HG02884 (cell line): ENCODE measurements around the gene CEMIP.

ENCODE experiments used
- ATAC-seq: cut with Tn5 transposase; IDR thresholded peaks from one replicate; pipeline ENCODE4 v1.9.1; 2021; ENCODE audit warnings: mild to moderate bottlenecking, moderate library complexity; ENCODE audit not compliant: unreplicated experiment

The CEMIP gene

GRCh38 chr15:80880086-80880485 is 100.9 kb downstream of the CEMIP start:
- ATAC-seq: no peak

- no peak for ATAC-seq
Measured at GRCh38 chr15:80883641-80884040, 104.5 kb downstream of the CEMIP start.

- no peak for ATAC-seq
Measured at GRCh38 chr15:80885016-80885579, 105.9 kb downstream of the CEMIP start.

GRCh38 chr15:80887148-80887547 is 108.0 kb downstream of the CEMIP start:
- ATAC-seq: no peak

- no peak for ATAC-seq
Measured at GRCh38 chr15:80888846-80889245, 109.7 kb downstream of the CEMIP start.

GRCh38 chr15:80890341-80891005 is 111.3 kb downstream of the CEMIP start:
- no peak for ATAC-seq

GRCh38 chr15:80891006-80891405 is 111.8 kb downstream of the CEMIP start:
- ATAC-seq: no peak

GRCh38 chr15:80892414-80892813 is 113.2 kb downstream of the CEMIP start:
- ATAC-seq: no peak

- no peak for ATAC-seq
Measured at GRCh38 chr15:80893777-80894176, 114.6 kb downstream of the CEMIP start.

GRCh38 chr15:80895091-80895490 is 115.9 kb downstream of the CEMIP start:
- ATAC-seq: no peak

- ATAC-seq: no peak
Measured at GRCh38 chr15:80895965-80896364, 116.8 kb downstream of the CEMIP start.

GRCh38 chr15:80898040-80898439 is 118.9 kb downstream of the CEMIP start:
- ATAC-seq: no peak

- ATAC-seq: no peak
Measured at GRCh38 chr15:80902298-80902801, 123.2 kb downstream of the CEMIP start.

GRCh38 chr15:80904998-80905397 is 125.8 kb downstream of the CEMIP start:
- no peak for ATAC-seq

GRCh38 chr15:80906159-80906766 is 127.1 kb downstream of the CEMIP start:
- ATAC-seq: no peak

GRCh38 chr15:80911821-80912220 is 132.7 kb downstream of the CEMIP start:
- no peak for ATAC-seq

GRCh38 chr15:80912673-80913072 is 133.5 kb downstream of the CEMIP start:
- no peak for ATAC-seq

- no peak for ATAC-seq
Measured at GRCh38 chr15:80913541-80913940, 134.4 kb downstream of the CEMIP start.

GRCh38 chr15:80915472-80915871 is 136.3 kb downstream of the CEMIP start:
- ATAC-seq: no peak

- ATAC-seq: no peak
Measured at GRCh38 chr15:80916056-80916455, 136.9 kb downstream of the CEMIP start.

- ATAC-seq: no peak
Measured at GRCh38 chr15:80918196-80918783, 139.1 kb downstream of the CEMIP start.

GRCh38 chr15:80920271-80920699 is 141.1 kb downstream of the CEMIP start:
- ATAC-seq: no peak
